GM23338 (cell line): ENCODE results near the gene PDSS2. TPM values are rescaled to one million over a fixed set of nuclear protein-coding genes. Genes with fewer than 3 reads are reported as not detected.

Experiments used
- ATAC-seq: fragments of 200-7000 bp; cut with Tn5 transposase; 3 replicates; pipeline ENCODE4 v1.9.1; 2020
- DNase-seq: peaks from one replicate; pipeline ENCODE4 v3.0.0-alpha.2; 2015; ENCODE audit warnings: low spot score
- H2AFZ ChIP-seq: fragments of 200-600 bp; sonication (generic); 2 replicates; pipeline ENCODE4 v1.8.0; 2016; ENCODE audit warnings: antibody characterized with exemption, mild to moderate bottlenecking, moderate library complexity
- H3F3A ChIP-seq: fragments of 200-600 bp; sonication (generic); replicated peaks from 2 replicates; pipeline ENCODE4 v1.8.0; 2017; ENCODE audit warnings: antibody characterized with exemption, mixed run types, low read depth
- H3K27ac ChIP-seq: fragments of 200-600 bp; sonication (generic); 2 replicates; pipeline ENCODE4 v1.6.1; 2016; ENCODE audit warnings: low read depth
- H3K27me3 ChIP-seq: fragments of 200-600 bp; sonication (generic); 2 replicates; pipeline ENCODE4 v1.8.0; 2016; ENCODE audit warnings: mild to moderate bottlenecking, mixed run types, moderate library complexity; ENCODE audit not compliant: insufficient read depth
- H3K36me3 ChIP-seq: fragments of 200-600 bp; sonication (generic); 2 replicates; pipeline ENCODE4 v1.8.0; 2016; ENCODE audit warnings: mild to moderate bottlenecking; ENCODE audit not compliant: insufficient read depth
- H3K4me1 ChIP-seq: fragments of 200-600 bp; sonication (generic); 2 replicates; pipeline ENCODE4 v1.8.0; 2016; ENCODE audit warnings: mild to moderate bottlenecking, moderate library complexity; ENCODE audit not compliant: insufficient read depth
- H3K4me2 ChIP-seq: fragments of 200-600 bp; sonication (generic); 2 replicates; pipeline ENCODE4 v1.7.1; 2017; ENCODE audit warnings: mixed run types
- H3K4me3 ChIP-seq: fragments of 200-600 bp; sonication (generic); 2 replicates; pipeline ENCODE4 v1.6.1; 2016; ENCODE audit warnings: mixed run types
- H3K79me2 ChIP-seq: fragments of 200-600 bp; sonication (generic); replicated peaks from 2 replicates; pipeline ENCODE4 v1.8.0; 2017; ENCODE audit warnings: mild to moderate bottlenecking; ENCODE audit not compliant: insufficient read depth
- H3K9me2 ChIP-seq: fragments of 200-600 bp; sonication (generic); 2 replicates; pipeline ENCODE4 v1.8.0; 2017; ENCODE audit not compliant: insufficient read depth
- H4K20me1 ChIP-seq: fragments of 200-600 bp; sonication (generic); replicated peaks from 2 replicates; pipeline ENCODE4 v1.8.0; 2017; ENCODE audit warnings: mild to moderate bottlenecking; ENCODE audit not compliant: insufficient read depth
- H3K27ac Mint-ChIP-seq: 2 replicates; pipeline ENCODE4 v1.8.0; 2020; ENCODE audit warnings: inconsistent platforms, mild to moderate bottlenecking, moderate library complexity, mixed read lengths
- H3K27me3 Mint-ChIP-seq: 3 replicates; pipeline ENCODE4 v1.8.0; 2022; ENCODE audit warnings: low read depth, mild to moderate bottlenecking, moderate library complexity, mixed read lengths, inconsistent platforms; ENCODE audit not compliant: insufficient read depth, poor library complexity
- H3K36me3 Mint-ChIP-seq: 3 replicates; pipeline ENCODE4 v1.8.0; 2021; ENCODE audit warnings: low read depth, mild to moderate bottlenecking, inconsistent platforms, moderate library complexity, mixed read lengths
- H3K4me1 Mint-ChIP-seq: 3 replicates; pipeline ENCODE4 v1.8.0; 2020; ENCODE audit warnings: mild to moderate bottlenecking, inconsistent platforms, mixed read lengths
- H3K4me3 Mint-ChIP-seq: 3 replicates; pipeline ENCODE4 v1.8.0; 2021; ENCODE audit warnings: moderate library complexity, mild to moderate bottlenecking, inconsistent platforms, mixed read lengths
- H3K9me3 Mint-ChIP-seq: 3 replicates; pipeline ENCODE4 v1.8.0; 2020; ENCODE audit warnings: moderate library complexity, mild to moderate bottlenecking, inconsistent platforms, mixed read lengths
- CREB1 ChIP-seq: fragments of 250-450 bp; sonication (Bioruptor Pico); IDR thresholded peaks from 2 replicates; pipeline ENCODE4 v1.5.0; 2020; ENCODE audit warnings: low read depth, mild to moderate bottlenecking, moderate library complexity
- EZH2 ChIP-seq: fragments of 200-600 bp; sonication (generic); IDR thresholded peaks from one replicate; pipeline ENCODE4 v1.8.0; 2017; ENCODE audit warnings: antibody characterized with exemption, mild to moderate bottlenecking, low read depth; ENCODE audit not compliant: unreplicated experiment
- EZH2phosphoT487 ChIP-seq: fragments of 200-600 bp; sonication (generic); IDR thresholded peaks from one replicate; pipeline ENCODE4 v1.8.1; 2018; ENCODE audit warnings: antibody characterized with exemption; ENCODE audit not compliant: unreplicated experiment
- JUNB ChIP-seq: IDR thresholded peaks from one replicate; pipeline ENCODE4 v1.6.1; 2016; ENCODE audit warnings: antibody characterized with exemption; ENCODE audit not compliant: unreplicated experiment
- NANOG ChIP-seq: IDR thresholded peaks from 2 replicates; pipeline ENCODE4 v1.6.1; 2016; ENCODE audit warnings: antibody characterized with exemption, borderline replicate concordance
- POLR2AphosphoS5 ChIP-seq: IDR thresholded peaks from 2 replicates; pipeline ENCODE4 v1.6.1; 2016; ENCODE audit warnings: antibody characterized with exemption, low read depth
- STAT1 ChIP-seq: IDR thresholded peaks from one replicate; pipeline ENCODE4 v1.6.1; 2016; ENCODE audit warnings: antibody characterized with exemption; ENCODE audit not compliant: unreplicated experiment
- ZNF114 ChIP-seq: fragments of 250-450 bp; sonication (Bioruptor Pico); IDR thresholded peaks from 2 replicates; pipeline ENCODE4 v1.5.0; 2020; ENCODE audit warnings: mild to moderate bottlenecking, moderate library complexity
- ZNF331 ChIP-seq: fragments of 250-450 bp; sonication (Bioruptor Pico); IDR thresholded peaks from 2 replicates; pipeline ENCODE4 v1.5.0; 2020; ENCODE audit warnings: low read depth, mild to moderate bottlenecking, moderate library complexity
- polyA plus RNA-seq: library from polyadenylated mRNA; unstranded; fragments of >200 nt; fragmentation: Nextera tagmentation; extraction: Ambion mirVana; gene quantifications from 2 replicates; pipeline ENCODE4 v1.2.1, GENCODE V29; 2016
- total RNA-seq: library from RNA; depleted of rRNA; stranded (reverse); fragments of >200 nt; shearing (Covaris generic); gene quantifications from 2 replicates; pipeline ENCODE4 v1.2.3, GENCODE V29; 2014
- TF ChIP-seq, protein P1 (sequence below): IDR thresholded peaks from 2 replicates; pipeline ENCODE4 v1.6.1; 2016; ENCODE audit warnings: antibody characterized with exemption
- TF ChIP-seq, protein P2 (sequence below): fragments of 250-450 bp; sonication (Bioruptor Pico); IDR thresholded peaks from 2 replicates; pipeline ENCODE4 v1.5.0; 2020; ENCODE audit warnings: mild to moderate bottlenecking, moderate library complexity
- TF ChIP-seq, protein P3 (sequence below), 2 experiments: fragments of 200-600 bp in 1 of 2; sonication (generic) in 1 of 2; conservative IDR thresholded peaks; 2 replicates each; pipeline versions ENCODE4 v1.5.1 to v1.6.1; 2016 to 2017; ENCODE audit warnings: antibody characterized with exemption in 2 of 2, low read depth in 2 of 2, mild to moderate bottlenecking in 2 of 2, moderate library complexity in 1 of 2
- TF ChIP-seq, protein P4 (sequence below): IDR thresholded peaks from one replicate; pipeline ENCODE4 v1.6.1; 2018; ENCODE audit warnings: antibody characterized with exemption; ENCODE audit not compliant: unreplicated experiment

Gene PDSS2
- total and polyA plus RNA-seq, 2 experiments from 2014 or later = 7.3 to 16.7 TPM

DNA sequence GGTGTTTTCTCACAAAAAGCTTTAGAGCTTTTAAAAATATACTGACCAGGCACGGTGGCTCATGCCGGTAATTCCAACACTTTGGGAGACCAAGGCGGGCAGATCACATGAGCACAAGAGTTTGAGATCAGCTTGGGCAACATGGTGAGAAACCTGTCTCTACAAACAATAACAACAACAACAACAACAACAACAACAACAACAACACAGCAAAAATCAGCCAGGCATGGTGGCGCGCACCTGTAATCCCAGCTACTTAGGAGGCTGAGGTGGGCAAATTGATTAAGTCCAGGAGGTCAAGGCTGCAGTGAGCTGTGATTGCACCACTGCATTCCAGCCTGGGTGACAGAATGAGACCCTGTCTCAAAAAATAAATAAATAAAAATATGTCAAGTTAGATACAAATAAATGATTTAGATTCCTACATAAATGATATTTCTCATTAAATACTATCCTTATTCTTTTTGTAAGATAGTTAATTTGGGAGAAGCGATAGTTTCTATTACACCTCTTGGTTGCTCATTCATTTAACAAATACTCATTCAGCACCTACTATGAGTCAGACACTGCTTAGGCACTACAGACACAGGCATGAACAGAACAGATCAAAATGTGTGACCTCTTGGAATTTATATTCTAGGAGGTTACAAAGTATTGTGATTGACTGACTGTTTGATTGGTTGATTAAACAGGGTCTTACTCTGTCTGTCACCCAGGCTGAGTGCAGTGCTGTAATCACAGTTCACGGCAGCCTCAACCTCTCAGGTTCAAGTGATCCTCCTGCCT, 260.5 kb downstream of the PDSS2 start:
- Histone ChIP-seq H3K27ac (no peak overlapping the region), H3K9me2 (no peaks in the 10 kb centered on the region), H3K4me3 (no peak overlapping the region), H3K36me3 (no peaks in the 10 kb centered on the region), H3K79me2 (no peaks in the 10 kb centered on the region), H3K4me2 (no peak overlapping the region), H3K27me3 (no peaks in the 10 kb centered on the region), H2AFZ (no peak overlapping the region), H3F3A (no peaks in the 10 kb centered on the region), H4K20me1 (no peaks in the 10 kb centered on the region; the same call in 1 of the 2 replicates), H3K4me1 (no peaks in the 10 kb centered on the region)
- DNase-seq (no peak), ATAC-seq (no peak)
- H3K27me3 Mint-ChIP-seq = no peaks in the 10 kb centered on the region
- H3K4me1 Mint-ChIP-seq = no peaks in the 10 kb centered on the region
- H3K4me3 Mint-ChIP-seq = no peak overlapping the region
- H3K27ac Mint-ChIP-seq = no peak overlapping the region
- H3K36me3 Mint-ChIP-seq = no peaks in the 10 kb centered on the region
- TF ChIP-seq EZH2phosphoT487 = no peak
- TF ChIP-seq, protein P1, sequence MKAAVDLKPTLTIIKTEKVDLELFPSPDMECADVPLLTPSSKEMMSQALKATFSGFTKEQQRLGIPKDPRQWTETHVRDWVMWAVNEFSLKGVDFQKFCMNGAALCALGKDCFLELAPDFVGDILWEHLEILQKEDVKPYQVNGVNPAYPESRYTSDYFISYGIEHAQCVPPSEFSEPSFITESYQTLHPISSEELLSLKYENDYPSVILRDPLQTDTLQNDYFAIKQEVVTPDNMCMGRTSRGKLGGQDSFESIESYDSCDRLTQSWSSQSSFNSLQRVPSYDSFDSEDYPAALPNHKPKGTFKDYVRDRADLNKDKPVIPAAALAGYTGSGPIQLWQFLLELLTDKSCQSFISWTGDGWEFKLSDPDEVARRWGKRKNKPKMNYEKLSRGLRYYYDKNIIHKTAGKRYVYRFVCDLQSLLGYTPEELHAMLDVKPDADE = no peak
- no peak for TF ChIP-seq EZH2
- TF ChIP-seq ZNF331 (CRISPR knock-in tag) = no peak
- TF ChIP-seq POLR2AphosphoS5 = no peak
- TF ChIP-seq, protein P2, sequence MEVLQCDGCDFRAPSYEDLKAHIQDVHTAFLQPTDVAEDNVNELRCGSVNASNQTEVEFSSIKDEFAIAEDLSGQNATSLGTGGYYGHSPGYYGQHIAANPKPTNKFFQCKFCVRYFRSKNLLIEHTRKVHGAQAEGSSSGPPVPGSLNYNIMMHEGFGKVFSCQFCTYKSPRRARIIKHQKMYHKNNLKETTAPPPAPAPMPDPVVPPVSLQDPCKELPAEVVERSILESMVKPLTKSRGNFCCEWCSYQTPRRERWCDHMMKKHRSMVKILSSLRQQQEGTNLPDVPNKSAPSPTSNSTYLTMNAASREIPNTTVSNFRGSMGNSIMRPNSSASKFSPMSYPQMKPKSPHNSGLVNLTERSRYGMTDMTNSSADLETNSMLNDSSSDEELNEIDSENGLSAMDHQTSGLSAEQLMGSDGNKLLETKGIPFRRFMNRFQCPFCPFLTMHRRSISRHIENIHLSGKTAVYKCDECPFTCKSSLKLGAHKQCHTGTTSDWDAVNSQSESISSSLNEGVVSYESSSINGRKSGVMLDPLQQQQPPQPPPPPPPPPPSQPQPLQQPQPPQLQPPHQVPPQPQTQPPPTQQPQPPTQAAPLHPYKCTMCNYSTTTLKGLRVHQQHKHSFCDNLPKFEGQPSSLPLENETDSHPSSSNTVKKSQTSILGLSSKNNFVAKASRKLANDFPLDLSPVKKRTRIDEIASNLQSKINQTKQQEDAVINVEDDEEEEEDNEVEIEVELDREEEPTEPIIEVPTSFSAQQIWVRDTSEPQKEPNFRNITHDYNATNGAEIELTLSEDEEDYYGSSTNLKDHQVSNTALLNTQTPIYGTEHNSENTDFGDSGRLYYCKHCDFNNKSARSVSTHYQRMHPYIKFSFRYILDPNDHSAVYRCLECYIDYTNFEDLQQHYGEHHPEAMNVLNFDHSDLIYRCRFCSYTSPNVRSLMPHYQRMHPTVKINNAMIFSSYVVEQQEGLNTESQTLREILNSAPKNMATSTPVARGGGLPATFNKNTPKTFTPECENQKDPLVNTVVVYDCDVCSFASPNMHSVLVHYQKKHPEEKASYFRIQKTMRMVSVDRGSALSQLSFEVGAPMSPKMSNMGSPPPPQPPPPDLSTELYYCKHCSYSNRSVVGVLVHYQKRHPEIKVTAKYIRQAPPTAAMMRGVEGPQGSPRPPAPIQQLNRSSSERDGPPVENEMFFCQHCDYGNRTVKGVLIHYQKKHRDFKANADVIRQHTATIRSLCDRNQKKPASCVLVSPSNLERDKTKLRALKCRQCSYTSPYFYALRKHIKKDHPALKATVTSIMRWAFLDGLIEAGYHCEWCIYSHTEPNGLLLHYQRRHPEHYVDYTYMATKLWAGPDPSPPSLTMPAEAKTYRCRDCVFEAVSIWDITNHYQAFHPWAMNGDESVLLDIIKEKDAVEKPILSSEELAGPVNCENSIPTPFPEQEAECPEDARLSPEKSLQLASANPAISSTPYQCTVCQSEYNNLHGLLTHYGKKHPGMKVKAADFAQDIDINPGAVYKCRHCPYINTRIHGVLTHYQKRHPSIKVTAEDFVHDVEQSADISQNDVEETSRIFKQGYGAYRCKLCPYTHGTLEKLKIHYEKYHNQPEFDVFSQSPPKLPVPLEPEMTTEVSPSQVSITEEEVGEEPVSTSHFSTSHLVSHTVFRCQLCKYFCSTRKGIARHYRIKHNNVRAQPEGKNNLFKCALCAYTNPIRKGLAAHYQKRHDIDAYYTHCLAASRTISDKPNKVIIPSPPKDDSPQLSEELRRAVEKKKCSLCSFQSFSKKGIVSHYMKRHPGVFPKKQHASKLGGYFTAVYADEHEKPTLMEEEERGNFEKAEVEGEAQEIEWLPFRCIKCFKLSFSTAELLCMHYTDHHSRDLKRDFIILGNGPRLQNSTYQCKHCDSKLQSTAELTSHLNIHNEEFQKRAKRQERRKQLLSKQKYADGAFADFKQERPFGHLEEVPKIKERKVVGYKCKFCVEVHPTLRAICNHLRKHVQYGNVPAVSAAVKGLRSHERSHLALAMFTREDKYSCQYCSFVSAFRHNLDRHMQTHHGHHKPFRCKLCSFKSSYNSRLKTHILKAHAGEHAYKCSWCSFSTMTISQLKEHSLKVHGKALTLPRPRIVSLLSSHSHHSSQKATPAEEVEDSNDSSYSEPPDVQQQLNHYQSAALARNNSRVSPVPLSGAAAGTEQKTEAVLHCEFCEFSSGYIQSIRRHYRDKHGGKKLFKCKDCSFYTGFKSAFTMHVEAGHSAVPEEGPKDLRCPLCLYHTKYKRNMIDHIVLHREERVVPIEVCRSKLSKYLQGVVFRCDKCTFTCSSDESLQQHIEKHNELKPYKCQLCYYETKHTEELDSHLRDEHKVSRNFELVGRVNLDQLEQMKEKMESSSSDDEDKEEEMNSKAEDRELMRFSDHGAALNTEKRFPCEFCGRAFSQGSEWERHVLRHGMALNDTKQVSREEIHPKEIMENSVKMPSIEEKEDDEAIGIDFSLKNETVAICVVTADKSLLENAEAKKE (CRISPR knock-in tag) = no peak
- no peak for TF ChIP-seq ZNF114 (CRISPR knock-in tag)
- no peak for TF ChIP-seq JUNB
- TF ChIP-seq, protein P3, sequence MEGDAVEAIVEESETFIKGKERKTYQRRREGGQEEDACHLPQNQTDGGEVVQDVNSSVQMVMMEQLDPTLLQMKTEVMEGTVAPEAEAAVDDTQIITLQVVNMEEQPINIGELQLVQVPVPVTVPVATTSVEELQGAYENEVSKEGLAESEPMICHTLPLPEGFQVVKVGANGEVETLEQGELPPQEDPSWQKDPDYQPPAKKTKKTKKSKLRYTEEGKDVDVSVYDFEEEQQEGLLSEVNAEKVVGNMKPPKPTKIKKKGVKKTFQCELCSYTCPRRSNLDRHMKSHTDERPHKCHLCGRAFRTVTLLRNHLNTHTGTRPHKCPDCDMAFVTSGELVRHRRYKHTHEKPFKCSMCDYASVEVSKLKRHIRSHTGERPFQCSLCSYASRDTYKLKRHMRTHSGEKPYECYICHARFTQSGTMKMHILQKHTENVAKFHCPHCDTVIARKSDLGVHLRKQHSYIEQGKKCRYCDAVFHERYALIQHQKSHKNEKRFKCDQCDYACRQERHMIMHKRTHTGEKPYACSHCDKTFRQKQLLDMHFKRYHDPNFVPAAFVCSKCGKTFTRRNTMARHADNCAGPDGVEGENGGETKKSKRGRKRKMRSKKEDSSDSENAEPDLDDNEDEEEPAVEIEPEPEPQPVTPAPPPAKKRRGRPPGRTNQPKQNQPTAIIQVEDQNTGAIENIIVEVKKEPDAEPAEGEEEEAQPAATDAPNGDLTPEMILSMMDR (conservative IDR thresholded peaks at IDR 0.05; ENCODE audit: low read depth in 2 of 2) = no peak
- TF ChIP-seq CREB1 (CRISPR knock-in tag) = no peak
- TF ChIP-seq STAT1 = no peak
- TF ChIP-seq, protein P4, sequence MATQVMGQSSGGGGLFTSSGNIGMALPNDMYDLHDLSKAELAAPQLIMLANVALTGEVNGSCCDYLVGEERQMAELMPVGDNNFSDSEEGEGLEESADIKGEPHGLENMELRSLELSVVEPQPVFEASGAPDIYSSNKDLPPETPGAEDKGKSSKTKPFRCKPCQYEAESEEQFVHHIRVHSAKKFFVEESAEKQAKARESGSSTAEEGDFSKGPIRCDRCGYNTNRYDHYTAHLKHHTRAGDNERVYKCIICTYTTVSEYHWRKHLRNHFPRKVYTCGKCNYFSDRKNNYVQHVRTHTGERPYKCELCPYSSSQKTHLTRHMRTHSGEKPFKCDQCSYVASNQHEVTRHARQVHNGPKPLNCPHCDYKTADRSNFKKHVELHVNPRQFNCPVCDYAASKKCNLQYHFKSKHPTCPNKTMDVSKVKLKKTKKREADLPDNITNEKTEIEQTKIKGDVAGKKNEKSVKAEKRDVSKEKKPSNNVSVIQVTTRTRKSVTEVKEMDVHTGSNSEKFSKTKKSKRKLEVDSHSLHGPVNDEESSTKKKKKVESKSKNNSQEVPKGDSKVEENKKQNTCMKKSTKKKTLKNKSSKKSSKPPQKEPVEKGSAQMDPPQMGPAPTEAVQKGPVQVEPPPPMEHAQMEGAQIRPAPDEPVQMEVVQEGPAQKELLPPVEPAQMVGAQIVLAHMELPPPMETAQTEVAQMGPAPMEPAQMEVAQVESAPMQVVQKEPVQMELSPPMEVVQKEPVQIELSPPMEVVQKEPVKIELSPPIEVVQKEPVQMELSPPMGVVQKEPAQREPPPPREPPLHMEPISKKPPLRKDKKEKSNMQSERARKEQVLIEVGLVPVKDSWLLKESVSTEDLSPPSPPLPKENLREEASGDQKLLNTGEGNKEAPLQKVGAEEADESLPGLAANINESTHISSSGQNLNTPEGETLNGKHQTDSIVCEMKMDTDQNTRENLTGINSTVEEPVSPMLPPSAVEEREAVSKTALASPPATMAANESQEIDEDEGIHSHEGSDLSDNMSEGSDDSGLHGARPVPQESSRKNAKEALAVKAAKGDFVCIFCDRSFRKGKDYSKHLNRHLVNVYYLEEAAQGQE = no peak
- no peak for TF ChIP-seq NANOG
- H3K9me3 Mint-ChIP-seq = no peaks in the 10 kb centered on the region
